ENCODE data around the gene NBPF26. TPM values are rescaled to one million over a fixed set of nuclear protein-coding genes. Genes with fewer than 3 reads are reported as not detected.
A peak's percentile ranks its signal among the peaks of the same experiment; 100 is the strongest.
"Not testable (repeated sequence)": the region's sequence is repeated elsewhere in the genome, so short reads cannot be mapped to it uniquely, and the experiment has no call there.

The NBPF26 gene
- polyA plus RNA-seq (ENCODE audit: insufficient read length in 4 of 4): 10 to 100 TPM in 2 of 4 donors, 1 to 10 TPM in 2; 3.9 to 14.1 (median 9.4) TPM

DNA sequence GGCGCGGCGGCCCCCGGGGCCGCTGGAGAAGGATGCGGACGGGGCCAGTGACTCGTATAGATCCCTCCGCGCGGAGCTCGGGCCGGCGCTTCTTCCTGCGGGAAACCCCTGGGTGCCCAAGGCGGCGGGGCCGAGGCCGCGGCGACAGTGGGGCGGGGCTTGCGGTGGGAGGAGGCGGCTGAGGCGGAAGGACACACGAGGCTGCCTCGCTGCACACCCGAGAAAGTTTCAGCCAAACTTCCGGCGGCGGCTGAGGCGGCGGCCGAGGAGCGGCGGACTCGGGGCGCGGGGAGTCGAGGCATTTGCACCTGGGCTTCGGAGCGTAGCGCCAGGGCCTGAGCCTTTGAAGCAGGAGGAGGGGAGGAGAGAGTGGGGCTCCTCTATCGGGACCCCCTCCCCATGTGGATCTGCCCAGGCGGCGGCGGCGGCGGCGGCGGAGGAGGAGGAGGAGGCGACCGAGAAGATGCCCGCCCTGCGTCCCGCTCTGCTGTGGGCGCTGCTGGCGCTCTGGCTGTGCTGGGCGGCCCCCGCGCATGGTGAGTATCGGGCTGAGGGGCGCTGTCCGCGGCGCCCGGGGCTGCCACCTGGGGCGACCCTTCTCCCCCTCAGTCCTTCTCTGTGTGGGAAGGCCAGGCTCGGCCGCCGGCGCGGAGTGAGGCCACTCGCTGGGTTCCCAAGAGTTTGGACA, at the start of gene NBPF26:
Gene NBPF26 (plus strand): TSS at position 231 of the 688 bp plus-strand sequence.
- DNase-seq (ENCODE audit: low read depth in 4 of 4, low spot score in 3 of 4): peak in 3 of 4 donors; percentile 18 to 51 (median 31)

DNA sequence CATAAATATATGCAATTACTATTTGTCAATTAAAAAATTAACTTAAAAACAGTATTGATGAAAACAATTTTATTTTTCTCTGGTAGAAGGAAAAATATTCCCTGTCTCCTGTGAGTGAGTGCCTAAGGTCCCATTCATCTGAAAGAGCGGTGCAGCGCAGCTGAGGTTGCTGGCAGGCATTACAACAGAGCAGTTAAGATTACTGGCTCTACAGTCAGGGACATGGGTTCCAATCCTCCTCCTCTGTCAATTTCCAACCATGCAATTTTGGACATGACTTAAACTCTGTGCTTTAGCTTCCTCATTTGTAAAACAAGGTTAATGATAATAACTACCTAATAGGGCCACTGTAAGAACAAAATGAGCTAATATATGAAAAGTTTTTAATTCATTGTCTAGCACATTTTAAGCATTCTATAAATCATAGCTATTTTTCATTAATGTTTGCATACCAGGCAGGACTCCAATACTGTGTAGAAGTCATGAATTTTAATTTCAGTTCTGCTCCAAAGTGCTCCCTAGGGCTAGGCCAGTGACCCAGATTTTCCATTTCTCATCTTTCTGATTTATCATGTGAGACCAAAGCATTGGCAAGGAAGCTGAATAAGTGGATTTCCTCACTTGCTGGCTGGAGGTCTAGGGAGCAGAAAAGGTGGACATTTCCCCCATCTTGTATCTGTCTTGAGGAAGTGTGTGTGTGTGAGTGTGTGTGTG, 43.5 kb upstream of the NBPF26 start:
- not testable (repeated sequence) for DNase-seq (ENCODE audit: low read depth in 4 of 4, low spot score in 3 of 4)

DNA sequence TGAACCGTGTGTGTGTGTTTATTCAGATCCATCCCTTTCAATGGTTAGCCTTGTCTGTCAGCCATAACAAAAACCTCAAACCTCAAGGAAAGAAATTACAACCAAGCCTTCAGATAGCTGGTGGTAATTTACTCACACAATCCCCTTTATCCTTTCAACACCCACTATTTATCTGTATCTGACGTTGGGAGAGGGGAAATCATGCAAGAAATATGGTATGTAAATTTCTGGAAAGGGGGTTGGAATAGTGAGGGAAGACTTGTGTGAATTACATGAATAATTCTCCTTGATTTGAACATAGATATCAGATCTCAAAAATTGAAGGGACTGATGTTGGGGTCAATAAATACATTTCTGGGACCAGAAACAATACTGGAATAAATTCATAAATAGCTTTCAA, 42.8 kb upstream of the NBPF26 start:
- not testable (repeated sequence) for DNase-seq (ENCODE audit: low read depth in 4 of 4, low spot score in 3 of 4)

DNA sequence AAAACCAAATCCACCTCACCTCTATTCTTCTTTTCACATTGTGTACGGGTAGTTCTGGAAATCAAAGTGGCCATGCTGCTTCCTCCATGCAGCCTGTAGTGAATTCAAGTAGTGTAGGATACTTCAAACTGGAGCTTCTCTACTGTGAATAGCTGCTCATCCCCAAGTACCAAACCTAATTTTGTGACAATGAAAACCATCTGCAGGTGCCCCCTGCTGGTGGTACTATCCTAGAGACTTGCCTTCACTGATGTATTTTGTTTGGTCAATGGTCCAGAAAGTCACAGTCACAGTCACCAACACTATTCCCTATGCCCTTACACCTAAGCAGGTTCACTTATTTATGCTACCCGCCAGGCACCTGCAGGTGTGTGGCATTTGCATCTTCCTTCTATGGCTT, 39.3 kb upstream of the NBPF26 start:
- not testable (repeated sequence) for DNase-seq (ENCODE audit: low read depth in 4 of 4, low spot score in 3 of 4)

DNA sequence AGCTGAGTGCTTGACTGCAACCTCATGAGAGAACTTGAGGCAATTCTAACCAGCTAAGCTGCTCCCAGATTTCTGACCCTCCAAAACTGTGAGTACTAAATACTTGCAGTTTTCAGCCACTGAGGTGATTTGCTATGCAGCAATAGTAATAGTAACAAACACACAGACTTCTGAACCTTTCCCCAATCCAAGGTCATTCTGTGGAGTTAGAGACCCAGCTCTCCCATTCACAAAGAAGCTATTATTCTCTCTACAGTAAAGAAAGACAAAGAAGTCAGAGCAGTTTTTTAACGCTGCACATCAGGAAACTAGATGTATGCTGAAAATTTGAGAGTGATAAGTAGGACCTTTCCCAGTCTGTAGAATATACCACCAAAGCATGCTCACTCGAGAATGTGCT, 38.1 kb upstream of the NBPF26 start:
- DNase-seq (ENCODE audit: low read depth in 4 of 4, low spot score in 3 of 4): not testable (repeated sequence)

DNA sequence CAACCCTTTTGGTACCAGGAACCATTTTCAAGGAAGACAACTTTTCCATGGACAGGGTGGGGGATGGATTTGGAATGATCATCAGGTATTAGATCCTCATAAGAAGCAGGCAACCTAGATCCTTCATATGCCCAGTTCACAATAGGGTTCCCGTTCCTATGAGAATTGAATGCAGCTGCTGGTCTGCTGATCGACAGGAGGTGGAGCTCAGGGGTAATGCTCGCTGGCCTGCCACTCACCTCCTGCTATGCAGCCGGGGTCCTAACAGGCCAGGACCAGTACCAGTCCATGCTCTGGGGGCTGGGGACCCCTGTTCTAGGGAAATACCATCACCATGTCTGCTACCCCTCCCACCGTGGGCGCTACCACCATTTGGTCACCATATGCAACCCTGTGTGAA, 36.5 kb upstream of the NBPF26 start:
- not testable (repeated sequence) for DNase-seq (ENCODE audit: low read depth in 4 of 4, low spot score in 3 of 4)

DNA sequence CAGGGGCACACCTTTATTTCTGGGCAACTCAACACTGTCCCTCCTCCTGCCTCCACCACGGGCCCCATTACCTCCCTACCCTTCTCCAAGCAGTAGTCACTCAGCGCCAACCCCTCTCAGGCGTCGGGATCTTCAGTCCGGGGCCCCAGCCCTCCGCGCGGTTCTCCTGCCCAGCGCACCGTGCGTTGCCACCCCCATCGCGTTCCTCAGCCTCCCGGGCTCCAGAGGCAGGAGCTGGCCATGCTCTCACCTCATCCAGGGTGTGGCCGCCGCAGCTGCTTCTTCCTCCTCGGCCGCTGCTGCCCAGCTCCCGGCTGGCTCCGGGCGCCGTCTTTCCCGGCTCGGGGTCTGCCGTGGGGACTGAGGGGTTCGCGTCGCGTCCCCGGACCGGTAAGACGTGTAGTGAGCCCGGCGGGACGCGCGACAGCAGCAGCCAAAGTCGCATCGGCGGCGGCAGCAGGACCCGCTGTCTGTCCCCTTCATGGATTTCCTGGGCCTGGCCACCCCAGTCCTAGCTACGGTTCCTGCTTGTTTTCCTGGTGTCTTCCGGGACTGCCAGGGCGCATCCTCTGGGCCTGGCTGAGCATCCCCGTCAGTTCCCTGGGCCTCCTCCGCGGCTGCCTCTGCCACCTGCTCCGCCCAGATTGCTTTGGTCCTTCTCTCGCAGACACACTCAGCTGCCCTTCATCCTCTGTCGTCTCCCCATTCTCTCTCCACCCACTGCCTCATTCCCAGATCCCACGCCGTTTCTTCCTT, 22.8 kb upstream of the NBPF26 start:
- DNase-seq (ENCODE audit: low read depth in 4 of 4, low spot score in 3 of 4): not testable (repeated sequence)

DNA sequence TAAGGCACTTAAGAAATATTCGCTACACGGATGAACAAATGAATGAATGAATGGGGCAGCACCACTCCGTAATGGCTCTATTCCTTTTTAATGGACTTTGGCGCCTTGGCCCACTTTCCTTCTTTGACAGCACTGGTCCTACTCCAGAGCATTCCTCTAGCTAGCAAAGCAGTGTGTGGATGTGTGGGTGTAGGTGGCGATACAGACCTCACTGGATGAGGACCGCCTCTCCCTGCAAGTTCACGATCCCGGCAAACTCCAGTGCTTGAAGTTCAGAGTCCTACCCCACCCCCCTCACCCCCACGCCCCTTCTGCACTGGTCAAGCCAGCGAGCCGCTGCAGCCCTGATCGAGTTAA, 409 bp upstream of the NBPF26 start:
- not testable (repeated sequence) for DNase-seq (ENCODE audit: low read depth in 4 of 4, low spot score in 3 of 4)

DNA sequence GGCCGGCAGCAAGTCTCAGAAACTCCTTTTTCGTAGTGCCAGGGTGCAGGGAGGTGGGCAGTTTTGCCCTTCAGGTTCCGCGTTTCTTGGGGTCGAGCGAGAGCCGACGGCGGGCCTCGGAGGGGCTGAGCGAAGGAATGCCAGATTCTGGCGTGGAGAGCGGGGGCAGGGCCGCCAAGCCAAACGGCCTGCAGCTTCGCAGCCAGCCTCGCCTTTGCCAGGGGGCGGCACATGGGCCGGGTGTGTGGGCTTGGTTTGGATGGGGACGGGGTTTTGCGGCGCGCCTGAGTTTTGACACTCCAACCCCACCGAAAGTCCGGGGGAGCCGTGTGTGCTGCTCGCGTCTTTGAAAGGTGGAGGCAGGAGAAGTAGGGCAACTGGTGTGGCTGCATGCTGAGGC, 762 bp downstream of the NBPF26 start:
- not testable (repeated sequence) for DNase-seq (ENCODE audit: low read depth in 4 of 4, low spot score in 3 of 4)

DNA sequence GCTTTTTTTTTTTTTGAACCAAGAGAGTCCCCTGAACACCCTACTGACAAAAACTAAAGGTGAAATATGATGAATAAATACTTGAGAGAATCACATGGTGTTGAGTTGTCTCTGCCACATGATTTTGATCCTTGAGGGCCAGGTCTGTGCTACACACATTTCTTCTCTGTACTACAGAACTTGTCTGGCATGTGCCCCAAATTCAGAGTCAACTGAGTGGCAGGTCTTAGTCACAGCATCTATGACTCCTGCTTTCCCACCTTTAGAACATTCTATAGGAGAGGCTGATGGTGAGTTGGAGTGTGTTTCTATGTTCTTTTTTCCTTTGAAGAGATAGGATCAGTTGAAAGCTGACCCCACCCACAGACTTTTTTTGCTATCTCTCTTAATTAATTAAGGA, 5.1 kb downstream of the NBPF26 start:
- not testable (repeated sequence) for DNase-seq (ENCODE audit: low read depth in 4 of 4, low spot score in 3 of 4)

DNA sequence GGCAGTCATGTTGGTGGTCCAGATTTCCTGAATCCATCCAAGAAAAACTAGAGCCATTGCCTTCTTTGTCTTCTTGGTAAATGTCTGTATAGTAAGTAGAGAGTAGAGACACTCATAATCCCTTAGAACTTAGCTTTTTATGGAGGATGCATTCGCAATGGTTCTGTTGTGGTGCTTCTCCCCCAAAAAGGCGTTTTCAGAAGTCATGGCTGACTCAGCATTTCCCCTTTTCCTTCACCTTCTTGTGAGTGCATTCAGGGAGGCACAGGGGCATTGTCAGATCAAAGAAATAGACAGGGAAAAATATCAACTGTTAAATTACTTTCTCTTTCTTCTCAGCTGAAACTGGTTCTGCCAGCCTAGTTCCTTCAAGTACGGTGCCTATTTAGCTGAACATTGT, 45.3 kb downstream of the NBPF26 start:
- DNase-seq (ENCODE audit: low read depth in 4 of 4, low spot score in 3 of 4): not testable (repeated sequence)

DNA sequence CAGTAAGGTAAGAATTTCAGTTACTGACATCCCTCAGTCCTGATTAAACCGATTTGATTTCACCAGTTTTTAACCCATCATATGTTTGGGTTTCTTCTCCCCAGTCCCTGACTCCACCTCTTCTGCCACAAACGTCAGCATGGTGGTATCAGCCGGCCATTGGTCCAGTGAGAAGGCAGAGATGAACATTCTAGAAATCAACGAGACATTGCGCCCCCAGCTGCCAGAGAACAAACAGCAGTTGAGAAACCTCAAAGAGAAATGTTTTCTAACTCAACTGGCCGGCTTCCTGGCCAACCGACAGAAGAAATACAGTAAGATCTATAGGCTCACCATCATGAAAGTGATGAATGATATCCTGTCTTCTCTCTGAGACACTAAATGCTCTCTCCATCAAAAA, 81.7 kb downstream of the NBPF26 start:
- not testable (repeated sequence) for DNase-seq (ENCODE audit: low read depth in 4 of 4, low spot score in 3 of 4)

DNA sequence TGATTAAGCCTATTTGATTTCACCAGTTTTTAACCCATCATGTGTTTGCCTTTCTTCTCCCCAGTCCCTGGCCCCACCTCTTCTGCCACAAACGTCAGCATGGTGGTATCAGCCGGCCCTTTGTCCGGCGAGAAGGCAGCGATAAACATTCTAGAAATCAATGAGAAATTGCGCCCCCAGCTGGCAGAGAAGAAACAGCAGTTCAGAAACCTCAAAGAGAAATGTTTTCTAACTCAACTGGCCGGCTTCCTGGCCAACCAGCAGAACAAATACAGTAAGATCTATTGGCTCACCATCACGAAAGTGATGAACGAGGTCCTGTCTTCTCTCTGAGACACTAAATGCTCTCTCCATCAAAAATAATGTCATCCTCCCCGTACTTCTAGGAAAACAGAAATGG, 88.1 kb downstream of the NBPF26 start:
- peak in 1 of 4 donors; percentile 2 for DNase-seq (ENCODE audit: low read depth in 4 of 4, low spot score in 3 of 4)

DNA sequence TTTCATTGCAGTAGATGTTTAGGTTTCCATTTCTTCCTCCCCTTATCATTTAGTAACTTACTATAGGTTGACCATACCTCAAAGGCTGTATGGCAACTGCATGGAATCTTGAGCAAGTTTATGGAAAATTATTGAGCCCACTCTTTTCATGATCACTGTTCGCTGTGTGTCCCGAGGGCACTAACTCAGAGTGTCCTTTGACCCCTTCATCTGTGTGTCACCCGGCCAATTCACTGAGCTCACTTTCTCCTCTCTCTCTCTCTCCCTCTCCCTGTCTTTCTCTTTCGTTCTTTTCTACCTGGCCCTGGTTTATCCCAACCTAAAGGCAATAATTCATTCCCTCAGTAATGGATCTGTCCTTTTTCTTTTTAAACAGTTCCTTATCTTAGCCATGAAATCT, 101.3 kb downstream of the NBPF26 start:
- not testable (repeated sequence) for DNase-seq (ENCODE audit: low read depth in 4 of 4, low spot score in 3 of 4)

DNA sequence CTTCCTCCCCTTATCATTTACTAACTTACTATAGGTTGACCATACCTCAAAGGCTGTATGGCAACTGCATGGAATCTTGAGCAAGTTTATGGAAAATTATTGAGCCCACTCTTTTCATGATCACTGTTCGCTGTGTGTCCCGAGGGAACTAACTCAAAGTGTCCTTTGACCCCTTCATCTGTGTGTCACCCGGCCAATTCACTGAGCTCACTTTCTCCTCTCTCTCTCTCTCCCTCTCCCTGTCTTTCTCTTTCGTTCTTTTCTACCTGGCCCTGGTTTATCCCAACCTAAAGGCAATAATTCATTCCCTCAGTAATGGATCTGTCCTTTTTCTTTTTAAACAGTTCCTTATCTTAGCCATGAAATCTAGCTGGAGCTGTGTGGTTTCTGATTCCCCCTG, 102.9 kb downstream of the NBPF26 start:
- not testable (repeated sequence) for DNase-seq (ENCODE audit: low read depth in 4 of 4, low spot score in 3 of 4)

DNA sequence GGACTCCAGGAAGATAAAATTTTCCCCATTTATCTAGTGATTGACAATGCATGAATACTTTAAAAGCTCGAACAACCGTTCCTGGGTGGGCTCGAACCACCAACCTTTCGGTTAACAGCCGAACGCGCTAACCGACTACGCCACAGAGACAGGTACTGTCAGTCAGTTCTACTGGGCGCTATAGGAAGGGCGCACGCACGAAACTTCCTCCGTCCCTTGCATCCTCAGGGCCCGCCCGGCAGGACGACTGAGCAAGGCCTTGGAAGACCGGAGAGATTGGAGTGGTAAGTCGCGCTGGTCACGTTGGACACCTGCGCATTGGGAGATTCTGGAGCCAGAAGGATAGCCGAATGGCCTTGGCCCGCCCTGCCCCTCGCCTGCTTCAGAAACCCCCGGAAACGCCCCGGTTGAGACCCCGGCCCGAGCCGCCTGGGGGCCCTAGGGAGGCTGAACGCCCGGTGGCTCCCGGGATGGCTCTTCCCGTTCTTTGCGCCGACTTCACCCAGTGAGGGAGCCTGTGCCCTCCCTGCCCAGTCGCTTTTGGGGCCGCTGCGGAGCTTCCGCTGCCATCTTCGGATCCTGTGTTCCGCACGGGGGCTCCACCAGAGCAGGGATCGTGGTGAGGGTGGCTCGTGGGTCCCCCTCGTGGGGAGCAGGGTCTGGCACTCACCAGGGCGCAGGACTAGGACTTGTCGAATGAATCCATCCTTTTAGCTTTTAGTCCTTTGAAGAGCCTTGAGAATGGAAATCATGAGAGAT, 120.6 kb downstream of the NBPF26 start:
- DNase-seq (ENCODE audit: low read depth in 4 of 4, low spot score in 3 of 4): peak in 3 of 4 donors; percentile 22 to 43 (median 36)

DNA sequence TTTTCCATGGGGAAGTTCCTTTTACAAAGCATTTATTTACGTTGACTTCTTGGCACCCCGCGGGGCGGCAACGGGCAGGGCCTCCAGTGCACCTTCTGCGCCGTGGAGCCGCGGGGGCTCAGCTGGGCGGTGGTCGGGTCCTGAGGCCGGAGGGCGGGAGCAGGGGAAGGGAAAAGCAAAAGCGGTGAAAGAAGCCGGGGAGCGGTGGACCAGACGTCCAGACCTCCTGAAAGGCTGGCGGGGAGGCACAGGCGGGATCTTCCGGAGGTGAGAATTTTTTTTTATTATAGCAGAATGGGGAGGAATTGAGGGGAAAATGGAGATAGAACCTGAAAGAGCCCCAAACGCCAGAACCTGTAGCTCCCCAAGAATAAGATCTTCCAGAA, 121.2 kb downstream of the NBPF26 start:
- not testable (repeated sequence) for DNase-seq (ENCODE audit: low read depth in 4 of 4, low spot score in 3 of 4)

DNA sequence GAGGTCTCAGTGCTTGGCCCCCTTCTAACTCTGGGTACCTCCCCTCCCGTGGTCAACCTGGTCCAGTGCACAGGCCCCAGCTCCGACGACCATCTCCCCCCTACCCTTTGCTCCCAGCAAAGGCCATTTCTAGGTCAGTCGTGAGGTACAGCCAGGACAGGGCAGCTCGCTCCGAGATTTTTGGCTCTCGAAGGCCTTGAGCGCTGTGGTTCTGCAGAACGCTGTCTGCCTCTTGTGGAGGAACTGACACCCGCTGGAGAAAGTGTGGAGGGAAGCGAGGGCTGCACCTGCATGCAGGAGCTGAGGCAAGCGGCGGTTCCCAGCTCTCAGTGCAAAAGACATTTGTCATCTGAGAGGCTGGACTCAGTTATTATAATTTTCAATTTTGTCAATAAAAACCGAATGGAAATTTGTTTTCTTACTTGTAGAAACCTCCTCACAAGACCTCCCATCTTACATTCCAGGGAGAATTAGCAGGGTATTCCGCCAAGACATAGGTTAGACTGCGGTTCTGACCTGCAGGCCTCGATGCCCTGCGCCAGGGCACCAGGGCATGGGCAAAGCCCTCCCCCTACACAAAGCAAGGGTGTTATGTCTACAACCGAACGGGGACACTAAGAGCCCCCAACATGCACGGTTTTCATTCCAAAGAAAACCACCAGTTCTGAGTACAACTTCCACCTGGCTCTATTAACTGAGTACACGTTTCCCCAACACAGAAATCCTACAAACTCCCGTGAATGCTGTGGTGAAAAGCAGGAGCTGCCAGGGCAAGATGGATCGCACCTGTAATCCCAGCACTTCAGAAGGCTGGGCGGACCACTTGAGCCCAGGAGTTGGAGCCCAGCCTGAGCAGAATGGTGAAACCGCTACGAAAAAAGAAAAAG, 125.9 kb downstream of the NBPF26 start:
- DNase-seq (ENCODE audit: low read depth in 4 of 4, low spot score in 3 of 4): not testable (repeated sequence)

DNA sequence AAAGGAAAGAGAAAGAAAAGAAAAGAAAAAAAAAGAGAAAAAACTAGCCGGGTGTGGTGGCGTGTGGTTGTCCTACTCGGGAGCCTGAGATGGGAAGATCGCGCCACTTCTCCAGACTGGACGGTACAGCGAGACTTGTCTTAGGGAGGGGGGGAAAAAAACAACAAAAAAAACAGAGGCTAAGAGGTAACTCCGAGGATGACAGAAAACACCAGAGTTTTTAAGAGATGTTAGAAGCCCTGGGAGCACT, 126.5 kb downstream of the NBPF26 start:
- peak in 2 of 4 donors; percentile 13 to 25 for DNase-seq (ENCODE audit: low read depth in 4 of 4, low spot score in 3 of 4)
